C4-2B (cell line): ENCODE data around the gene REEP6.
A peak's percentile ranks its signal among the peaks of the same experiment; 100 is the strongest.

Source experiments
- H3K27ac ChIP-seq: fragments of 450-650 bp; 2 replicates; pipeline ENCODE4 v1.5.1; 2017
- ZFX ChIP-seq: fragments of 450-650 bp; IDR thresholded peaks from 2 replicates; pipeline ENCODE4 v1.6.1; 2017
- TF ChIP-seq, protein P1 (sequence below): fragments of 450-650 bp; conservative IDR thresholded peaks from 2 replicates; pipeline ENCODE4 v1.5.1; 2017; ENCODE audit warnings: mild to moderate bottlenecking

The REEP6 gene

GRCh38 chr19:1447944-1448343 lies 43.0 kb upstream of the REEP6 start:
- TF ChIP-seq ZFX = no peak
- TF ChIP-seq, protein P1, sequence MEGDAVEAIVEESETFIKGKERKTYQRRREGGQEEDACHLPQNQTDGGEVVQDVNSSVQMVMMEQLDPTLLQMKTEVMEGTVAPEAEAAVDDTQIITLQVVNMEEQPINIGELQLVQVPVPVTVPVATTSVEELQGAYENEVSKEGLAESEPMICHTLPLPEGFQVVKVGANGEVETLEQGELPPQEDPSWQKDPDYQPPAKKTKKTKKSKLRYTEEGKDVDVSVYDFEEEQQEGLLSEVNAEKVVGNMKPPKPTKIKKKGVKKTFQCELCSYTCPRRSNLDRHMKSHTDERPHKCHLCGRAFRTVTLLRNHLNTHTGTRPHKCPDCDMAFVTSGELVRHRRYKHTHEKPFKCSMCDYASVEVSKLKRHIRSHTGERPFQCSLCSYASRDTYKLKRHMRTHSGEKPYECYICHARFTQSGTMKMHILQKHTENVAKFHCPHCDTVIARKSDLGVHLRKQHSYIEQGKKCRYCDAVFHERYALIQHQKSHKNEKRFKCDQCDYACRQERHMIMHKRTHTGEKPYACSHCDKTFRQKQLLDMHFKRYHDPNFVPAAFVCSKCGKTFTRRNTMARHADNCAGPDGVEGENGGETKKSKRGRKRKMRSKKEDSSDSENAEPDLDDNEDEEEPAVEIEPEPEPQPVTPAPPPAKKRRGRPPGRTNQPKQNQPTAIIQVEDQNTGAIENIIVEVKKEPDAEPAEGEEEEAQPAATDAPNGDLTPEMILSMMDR = no peak
- H3K27ac ChIP-seq = no peak overlapping the region

- TF ChIP-seq, protein P1 = no peak
- TF ChIP-seq ZFX = no peak
- H3K27ac ChIP-seq = no peak within 1 kb of the TSS
Observed at GRCh38 chr19:1449467-1450442, 41.2 kb upstream of the REEP6 start, which contains the start of gene APC2. APC2 (plus strand) TSS chr19:1450121; CDS start chr19:1453002, 2,881 bp downstream.

DNA sequence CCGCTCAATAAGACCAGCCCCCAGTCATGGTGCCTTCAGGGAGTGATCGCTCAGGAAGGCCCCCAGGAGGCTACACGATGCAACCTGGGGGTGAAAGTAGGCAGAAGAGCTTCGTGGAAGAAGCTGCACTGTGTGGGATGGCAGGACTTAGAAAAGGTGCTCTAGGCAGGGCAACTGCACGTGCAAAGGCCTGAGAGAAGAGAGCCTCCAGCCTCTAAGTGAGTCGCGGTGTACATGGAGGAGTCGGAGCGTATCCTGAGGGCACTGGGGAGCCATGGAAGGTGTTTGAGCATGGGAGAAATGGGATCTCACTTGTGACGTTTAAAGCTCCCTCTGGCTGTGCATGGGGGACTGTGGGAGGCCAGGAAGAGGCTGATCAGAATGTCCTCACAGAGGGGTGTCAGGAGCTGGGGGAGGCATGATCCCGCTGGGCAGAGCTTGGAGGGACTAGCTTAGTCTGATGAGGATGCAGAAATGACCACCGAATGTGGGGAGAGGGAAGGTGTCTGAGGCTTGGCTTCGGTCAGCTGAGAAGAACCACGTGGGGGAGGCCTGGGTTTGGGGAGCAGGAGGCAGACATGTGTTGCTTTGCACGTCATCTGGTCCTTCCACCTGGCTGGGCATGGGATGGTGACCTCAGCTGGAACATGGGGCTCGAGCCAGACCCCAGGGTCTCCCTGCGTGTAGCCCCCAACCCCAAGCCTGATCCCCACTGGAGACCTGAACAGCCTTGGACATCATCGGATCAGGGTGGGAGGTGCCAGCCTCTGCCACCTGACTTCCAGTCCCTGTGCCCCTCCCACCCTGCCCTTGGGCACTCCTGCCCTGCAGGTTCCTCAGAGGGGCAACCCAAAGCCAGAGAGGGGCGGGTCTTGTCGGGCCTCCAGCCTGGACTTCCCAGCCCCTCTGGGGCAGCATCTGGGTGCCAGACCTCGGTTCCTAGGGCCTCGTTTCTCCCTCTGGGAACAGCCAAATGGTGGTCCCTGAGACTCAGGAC lies 39.9 kb upstream of the REEP6 start:
- TF ChIP-seq, protein P1 = no peak
- TF ChIP-seq ZFX = no peak
- no peak overlapping the region for H3K27ac ChIP-seq

GRCh38 chr19:1451916-1452801 lies 38.8 kb upstream of the REEP6 start:
- no peak for TF ChIP-seq ZFX
- TF ChIP-seq, protein P1 = no peak
- no peak overlapping the region; the same call in 1 of the 2 replicates for H3K27ac ChIP-seq

- TF ChIP-seq ZFX = no peak
- TF ChIP-seq, protein P1 = no peak
- peak overlapping the region; percentile 67 for H3K27ac ChIP-seq
Observed at GRCh38 chr19:1452802-1453524, 38.0 kb upstream of the REEP6 start.
